SKM-1 (cell line): Measurements from ENCODE around the gene UMPS.
"Not testable (repeated sequence)": the region's sequence is repeated elsewhere in the genome, so short reads cannot be mapped to it uniquely, and the experiment has no call there.

Source experiments
- DNase-seq: peaks from one replicate; lab custom pipeline; 2025; ENCODE audit not compliant: unreplicated experiment; lab: John Stamatoyannopoulos, UW

The UMPS gene

GRCh38 chr3:124779116-124779515 lies 48.9 kb downstream of the UMPS start:
- DNase-seq, result no peak

DNA sequence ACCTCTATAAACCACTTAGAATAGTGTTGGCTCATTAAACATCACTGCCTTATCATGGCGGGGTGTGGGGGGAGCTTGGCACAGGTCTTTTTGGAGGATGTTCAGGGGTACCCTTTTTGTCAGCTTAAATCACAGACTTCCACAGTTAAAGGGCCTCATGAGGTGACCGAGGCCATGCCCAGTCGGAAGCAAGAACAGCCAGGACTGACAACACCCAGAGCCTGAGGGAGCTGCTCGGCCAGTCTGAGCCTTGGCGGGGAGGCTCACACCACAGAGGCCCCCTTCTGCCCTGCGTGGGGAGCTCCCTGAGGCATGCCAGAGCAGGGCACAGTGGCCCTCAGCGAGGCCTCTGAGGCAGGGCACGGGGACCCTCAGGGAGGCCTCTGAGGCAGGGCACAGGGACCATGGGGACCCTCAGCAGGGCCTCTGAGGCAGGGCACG lies 49.5 kb downstream of the UMPS start:
- DNase-seq, result no peak

DNA sequence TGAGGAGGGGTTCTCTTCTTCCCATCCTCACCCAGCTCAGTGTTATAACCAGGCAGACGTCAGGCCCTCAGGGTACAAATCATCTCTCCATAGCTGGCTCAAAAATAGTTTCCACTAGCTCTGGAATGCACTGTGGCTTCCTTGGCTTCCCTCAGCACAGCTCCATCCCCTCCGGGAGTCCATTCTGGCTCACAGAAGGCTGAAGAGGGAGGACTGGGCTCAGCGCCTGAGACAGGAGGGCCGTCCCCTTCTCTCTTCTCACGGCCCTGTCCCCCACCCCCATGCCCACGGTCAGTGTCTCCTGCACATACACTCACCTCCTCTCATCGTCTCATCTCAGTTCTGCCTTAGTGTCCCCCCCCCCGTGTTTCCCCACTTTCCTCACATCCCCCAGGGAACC lies 50.1 kb downstream of the UMPS start:
- no peak for DNase-seq

DNA sequence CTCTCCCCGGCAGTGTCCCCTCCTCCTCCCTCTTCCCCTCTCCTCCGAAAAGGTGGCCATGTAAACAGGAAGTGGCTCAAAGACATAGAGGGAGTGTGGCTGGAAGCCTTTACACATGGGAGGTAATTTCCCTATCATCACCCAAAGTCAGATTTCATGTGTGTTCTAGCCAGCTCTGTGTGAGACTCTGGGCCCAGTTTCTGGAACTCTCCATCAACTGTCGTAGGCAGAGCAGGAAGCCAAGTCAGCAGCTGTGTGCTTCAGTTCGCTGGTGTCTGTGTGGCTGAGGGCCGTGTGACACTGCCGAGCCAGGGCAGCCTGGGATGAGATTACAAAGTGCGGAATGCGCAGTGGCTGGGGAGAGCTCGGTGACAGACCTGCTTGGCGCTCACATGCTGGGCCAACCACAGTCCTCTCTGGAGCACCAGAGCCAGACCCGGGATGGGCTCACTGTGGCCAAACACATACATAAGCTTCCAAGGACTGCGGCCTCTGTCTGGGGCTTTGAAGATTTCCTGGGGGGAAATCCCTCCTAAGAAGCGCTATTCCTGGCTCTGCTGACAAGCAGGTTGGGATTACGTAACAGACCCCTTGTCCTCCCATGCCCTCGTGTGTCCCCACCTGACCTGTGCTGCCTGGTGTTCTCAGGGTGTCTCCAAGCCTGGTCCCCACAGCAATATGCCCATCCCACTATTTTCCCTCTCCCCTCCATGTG lies 50.7 kb downstream of the UMPS start:
- DNase-seq, result no peak

DNA sequence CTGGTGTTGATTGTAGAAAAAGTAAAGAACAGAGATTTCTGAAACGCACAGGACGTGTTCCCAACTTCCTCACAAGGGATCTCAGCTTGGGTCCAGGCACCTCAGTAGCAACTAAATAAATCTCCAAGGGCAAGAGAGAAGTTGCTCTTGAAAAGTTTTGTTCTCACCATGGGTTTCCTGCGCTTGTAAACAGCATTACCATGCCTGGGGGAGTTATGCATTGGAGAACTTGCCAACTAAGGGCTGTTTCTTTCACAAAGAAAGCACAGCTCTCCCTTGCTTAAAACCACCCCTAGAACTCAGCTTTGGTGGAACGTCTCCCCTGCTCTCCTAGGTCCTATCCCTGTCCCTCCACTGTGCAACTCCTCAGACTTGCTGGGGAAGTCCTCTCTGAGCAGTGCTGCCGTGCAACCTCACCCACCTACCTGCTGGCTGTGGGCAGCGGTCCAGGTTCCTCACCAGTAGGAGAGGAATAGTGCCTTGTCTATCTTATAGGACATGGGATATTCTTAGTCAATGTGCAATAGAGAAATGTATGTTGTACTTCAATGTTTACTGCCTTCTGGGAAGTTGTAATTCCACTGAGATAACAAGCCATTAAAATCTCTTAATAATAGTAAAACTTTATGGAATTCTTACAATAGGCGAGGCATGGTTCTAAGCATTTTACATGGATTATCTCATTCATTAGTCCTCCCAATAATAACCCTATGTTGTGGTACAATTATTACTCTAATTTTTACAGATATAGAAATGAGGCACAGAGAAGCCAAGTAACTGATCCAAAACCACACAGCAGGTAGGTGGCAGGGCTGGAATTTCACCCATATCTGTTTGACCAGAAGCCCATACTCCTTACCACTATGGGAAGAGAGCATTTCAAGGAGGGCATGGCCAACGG lies 51.5 kb downstream of the UMPS start:
- DNase-seq, result no peak

GRCh38 chr3:124782377-124782712 lies 52.1 kb downstream of the UMPS start:
- not testable (repeated sequence) for DNase-seq

DNA sequence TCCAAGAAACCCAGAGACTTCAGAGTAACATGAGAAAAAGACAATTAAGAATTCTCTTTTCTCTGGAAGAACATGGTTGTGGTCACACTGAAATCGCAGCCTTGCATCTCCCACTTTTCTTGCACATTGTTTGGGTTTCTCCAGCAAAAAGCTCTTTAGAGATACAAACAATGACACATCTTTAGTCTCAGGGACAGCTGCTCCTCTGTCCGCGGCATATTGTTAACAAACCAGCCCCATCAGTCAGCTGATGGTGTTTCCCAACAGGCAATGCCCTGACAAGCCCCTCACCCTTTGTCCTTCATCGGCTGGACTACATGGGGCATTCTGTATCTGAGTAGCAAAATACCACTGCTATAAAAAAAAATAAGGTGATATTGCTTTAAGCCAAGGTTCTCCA lies 53.4 kb downstream of the UMPS start:
- DNase-seq, result no peak

DNA sequence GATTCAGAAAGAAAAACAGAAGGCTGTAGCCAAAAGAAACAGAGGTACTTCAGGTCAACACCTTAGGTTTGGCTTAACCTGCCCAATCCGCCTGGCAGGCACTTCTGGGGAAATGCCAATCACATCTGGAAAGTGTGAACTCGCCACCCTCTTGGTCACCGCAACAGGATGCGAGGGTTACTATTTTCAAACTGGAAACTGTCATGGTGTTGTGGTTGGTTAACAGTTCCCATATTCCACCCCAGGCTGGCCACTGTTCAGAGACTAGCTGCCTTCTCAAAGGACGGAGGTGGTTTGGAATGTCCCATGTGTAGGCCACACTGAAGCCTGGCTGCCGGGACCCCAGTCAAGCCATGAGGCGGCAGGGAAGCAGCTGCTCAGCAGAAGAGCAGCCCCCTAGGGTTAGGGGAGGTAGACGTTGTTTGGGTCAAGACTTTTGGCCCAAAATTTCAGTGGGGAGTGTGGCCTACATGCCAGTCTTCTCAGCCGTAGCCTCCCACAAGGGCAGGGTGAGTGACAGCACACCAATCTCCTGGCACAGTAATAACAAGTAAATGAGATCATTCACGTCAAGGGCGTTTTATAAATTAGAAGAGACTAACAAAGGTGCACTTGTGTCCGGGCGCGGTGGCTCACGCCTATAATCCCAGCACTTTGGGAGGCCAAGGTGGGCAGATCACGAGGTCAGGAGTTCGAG lies 54.6 kb downstream of the UMPS start:
- no peak for DNase-seq

DNA sequence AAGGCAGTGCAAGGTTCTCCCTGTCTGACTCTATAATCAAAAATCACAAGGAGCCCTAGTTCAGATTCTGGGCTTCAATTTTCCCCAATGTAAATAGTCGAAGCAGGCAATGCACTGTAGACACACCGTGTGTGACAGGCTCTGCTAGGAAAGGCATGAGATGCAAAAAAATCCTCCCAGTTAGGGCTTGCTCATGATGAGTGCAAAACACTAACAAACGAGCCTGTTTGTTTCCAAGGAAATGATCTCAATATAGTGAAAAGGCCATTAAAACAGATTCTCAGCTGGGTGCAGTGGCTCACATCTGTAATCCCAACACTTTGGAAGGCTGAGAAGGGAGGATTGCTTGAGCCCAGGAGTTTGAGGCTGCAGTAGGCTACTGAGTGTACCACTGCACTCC lies 55.7 kb downstream of the UMPS start:
- no peak for DNase-seq

GRCh38 chr3:124786511-124787241 lies 56.4 kb downstream of the UMPS start:
- no peak for DNase-seq

DNA sequence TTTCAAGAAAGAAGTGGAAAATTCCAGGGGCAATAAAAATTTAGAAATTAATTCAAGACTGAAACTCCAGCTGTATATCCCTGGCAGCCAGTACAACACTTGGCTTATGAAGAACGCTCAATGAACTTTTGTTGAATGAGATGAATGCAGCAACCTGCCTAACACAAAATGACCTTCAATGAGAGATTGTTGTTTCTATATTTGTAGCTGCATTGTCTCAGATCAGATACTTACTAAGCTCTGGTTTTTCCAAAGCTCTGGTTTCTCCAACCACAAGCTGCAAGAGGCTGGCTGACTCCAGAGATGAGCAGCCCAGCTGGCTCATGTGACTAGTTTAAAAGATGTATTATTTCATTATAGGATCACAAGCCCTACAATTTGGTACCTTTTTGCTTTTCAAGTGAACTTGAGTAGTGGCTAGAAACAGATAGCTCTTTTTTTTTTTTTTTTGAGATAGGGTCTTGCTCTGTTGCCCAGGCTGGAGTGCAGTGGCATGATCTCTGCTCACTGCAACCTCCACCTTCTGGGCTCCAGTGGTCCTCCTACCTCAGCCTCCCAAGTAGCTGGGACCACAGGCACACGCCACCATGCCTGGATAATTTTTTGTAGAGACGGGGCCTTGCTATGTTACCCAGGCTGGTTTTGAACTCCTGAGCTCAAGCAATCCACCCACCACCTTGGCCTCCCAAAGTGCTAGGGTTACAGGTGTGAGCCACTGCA lies 57.4 kb downstream of the UMPS start:
- no peak for DNase-seq

DNA sequence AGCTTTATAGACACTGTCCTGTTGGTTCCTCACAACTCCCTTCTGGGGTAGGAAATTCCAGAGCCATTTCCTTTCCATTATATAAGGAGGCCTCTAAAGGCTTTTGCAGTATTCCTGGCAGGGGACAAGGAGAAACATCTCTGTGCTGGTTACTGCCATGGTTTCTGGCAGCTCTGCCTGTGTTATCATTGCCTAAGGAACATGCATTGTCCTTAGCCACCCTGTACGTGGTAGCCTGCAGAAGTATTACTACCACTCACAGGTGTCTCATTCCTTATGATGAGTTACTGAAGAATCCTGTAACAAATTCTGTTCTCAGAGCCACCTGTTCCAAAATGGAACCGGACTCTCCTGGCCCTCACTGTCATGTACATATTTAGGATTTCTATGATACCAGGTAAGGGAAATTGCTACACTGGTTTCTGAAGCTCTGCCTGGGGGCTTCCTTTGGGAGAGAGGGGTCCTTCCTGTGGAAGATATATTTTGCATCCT lies 58.0 kb downstream of the UMPS start:
- DNase-seq, result no peak

- not testable (repeated sequence) for DNase-seq
Measured at GRCh38 chr3:124789103-124789502, 58.9 kb downstream of the UMPS start.

DNA sequence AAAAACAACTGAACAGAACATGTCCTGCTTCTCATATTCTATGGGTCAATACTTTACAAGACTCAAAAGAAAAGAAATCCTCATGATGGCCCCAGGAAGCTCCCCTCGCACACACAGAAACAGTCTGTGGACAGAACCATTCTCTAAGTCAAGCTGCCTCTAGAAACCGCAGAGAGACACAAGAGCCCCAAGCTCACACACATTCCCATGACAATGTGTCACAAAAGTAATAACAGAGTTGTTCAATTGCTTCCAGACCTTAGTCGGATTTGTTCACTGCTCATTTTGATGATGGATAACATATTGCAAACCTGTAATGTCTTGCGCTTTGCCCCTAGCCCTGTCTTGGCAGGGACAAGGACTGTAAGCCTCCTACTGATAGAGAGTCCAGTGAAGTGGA lies 60.9 kb downstream of the UMPS start:
- no peak for DNase-seq

DNA sequence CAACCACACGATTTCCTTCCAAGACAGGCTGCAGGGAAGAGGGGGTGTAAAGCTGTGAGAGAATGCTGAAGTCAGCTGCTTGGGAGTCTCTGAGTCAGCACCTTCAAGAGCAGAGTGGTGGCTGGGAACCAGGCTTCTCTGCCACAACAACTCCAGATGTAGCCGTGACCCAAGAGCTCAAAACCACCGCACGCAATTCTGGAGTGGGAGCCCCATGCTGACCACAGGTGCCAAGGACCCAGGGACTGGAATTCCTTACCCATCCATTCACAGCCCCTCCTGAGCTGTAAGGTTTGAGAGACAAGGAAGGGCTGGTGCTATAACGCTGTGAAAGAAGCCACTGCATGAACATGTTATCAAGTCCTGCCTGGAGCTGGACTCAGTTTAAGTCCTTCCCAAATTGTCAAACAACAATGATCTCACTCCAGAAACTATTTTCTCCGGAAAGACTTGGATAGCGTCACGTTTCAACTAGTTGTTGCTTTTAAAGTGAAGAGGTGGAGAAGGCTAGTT lies 61.4 kb downstream of the UMPS start:
- DNase-seq, result no peak

DNA sequence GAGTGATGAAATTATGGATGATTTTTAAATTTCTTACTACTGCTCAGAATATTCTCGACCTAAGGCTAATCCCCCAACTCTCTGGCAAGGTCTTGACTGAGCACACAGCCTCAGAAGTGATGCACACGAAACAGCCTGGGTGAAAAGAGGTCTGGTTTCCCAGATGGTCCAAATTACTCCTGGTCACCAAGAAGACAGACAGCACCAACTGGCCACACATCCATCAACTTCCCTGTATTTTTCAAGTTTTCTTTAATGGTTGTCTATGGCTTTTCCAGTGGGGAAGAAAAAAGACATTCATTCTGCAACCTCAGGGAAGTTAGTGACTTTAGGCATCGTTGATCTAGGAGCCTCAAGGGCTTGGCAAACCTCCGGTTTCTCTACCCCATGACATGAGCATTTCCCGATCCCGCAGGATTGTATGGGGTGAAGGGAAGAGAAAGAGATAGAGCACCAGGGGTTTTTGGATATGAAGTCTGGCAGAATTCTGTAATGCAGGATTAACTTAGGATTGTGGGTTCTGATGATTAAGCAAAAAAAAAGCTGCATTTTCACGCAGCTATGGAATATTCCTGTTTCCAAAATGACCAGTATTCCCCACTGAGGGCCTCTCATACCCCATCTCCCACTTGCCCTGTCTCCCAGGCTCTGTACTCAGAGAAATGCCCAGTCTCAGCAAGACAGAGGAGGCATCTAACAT lies 62.2 kb downstream of the UMPS start:
- DNase-seq, result no peak

DNA sequence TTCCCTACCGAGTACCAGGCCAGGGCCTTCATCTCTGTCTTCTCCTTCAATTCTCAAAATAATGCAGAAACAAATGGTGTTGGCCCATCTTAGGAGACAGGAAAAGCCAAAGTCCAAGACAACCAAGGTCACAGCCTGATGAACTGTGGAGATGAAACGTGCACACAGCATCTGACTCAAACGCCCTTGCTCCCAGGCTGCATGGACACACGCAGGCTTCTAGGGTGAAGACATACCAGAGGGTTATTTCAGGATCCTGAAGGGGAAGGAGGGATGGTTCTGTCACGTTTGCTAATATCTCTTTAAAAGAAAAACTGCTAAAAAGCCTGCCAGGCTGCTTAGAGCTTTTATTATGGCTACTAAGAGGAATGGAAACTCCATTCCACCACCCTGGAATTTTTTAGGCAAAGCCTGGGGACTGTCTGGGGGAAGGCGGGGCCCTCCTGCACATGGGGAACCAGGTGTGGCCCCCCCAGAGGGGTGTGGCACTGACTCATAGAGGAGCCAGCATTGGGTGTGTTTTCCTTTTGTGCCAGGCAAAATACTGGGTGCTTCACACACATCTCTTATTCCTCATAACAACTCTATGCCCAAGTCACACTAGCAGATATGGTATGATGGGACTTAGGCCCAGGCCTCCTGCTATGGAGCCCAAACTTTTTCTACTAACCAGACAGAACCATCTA lies 62.9 kb downstream of the UMPS start:
- DNase-seq, result no peak

- DNase-seq, result no peak
Measured at GRCh38 chr3:124796477-124796876, 66.2 kb downstream of the UMPS start.

DNA sequence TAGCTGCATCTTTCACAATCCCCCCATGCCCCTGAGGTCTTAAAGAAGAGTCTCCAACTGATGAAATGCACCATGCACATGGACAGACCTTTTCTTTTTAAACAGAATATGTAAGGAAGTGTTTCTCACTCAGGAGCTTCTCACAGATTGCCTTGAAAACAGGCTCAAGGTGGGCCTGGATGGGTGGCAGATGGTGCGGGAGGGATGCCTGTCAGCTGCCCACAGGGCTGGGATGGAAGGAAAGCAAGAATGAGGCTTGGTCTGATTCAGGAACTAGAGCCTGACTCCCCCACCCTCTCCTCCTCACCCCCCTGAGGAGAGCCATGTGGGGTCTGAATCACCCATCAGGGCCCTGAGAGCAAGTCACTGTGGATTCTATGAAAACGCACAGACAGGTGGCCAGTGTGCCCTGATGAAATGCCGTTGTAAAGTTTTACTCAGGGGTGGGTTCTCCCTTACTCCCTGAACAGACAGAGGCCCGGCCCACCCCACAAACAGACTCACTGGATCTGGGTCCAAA lies 67.2 kb downstream of the UMPS start:
- no peak for DNase-seq
